DMS79 (cell line): ENCODE measurements around the gene ADCK1.
"Not testable (repeated sequence)": the region's sequence is repeated elsewhere in the genome, so short reads cannot be mapped to it uniquely, and the experiment has no call there.

ENCODE experiments used
- DNase-seq: peaks from one replicate; lab custom pipeline; 2025; lab: John Stamatoyannopoulos, UW

ADCK1 gene

GRCh38 chr14:77809011-77809410 is 9.1 kb downstream of the ADCK1 start:
- DNase-seq: no peak

GRCh38 chr14:77812028-77812427 is 12.1 kb downstream of the ADCK1 start:
- DNase-seq: no peak

DNA sequence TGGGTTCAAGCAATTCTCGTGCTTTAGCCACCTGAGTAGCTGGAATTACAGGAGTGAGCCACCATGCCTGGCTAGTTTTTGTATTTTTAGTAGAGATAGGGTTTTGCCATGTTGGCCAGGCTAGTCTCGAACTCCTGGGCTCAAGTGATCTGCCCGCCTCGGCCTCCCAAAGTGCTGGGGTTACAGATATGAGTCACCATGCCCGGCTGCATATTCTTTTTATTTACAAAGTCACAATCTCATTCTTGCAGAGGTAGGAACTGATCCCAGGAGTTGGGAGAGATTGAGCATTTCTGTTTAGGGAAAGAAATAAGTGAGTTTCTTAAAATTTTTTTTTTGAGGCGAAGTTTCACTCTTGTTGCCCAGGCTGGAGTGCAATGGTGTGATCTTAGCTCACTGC is 12.8 kb downstream of the ADCK1 start:
- DNase-seq: not testable (repeated sequence)

DNA sequence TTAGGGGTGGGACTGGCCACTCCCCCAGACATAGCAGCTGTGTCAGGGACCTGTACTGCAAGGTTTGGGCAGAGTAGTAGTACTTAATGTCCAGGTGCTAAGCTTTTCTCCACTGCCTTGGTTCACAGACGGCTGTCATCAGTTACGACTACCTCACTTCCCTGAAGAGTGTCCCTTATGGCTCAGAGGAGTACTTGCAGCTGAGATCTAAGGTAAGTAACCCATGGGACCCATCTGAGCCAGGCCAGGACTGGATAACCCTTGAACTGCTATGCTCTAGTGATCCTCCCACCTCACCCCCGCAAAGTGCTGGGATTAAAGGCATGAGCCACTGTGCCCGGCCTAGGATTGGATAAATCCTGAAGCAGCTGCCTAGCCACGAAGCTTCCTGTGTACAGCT is 22.4 kb downstream of the ADCK1 start:
- peak; percentile 92 for DNase-seq

DNA sequence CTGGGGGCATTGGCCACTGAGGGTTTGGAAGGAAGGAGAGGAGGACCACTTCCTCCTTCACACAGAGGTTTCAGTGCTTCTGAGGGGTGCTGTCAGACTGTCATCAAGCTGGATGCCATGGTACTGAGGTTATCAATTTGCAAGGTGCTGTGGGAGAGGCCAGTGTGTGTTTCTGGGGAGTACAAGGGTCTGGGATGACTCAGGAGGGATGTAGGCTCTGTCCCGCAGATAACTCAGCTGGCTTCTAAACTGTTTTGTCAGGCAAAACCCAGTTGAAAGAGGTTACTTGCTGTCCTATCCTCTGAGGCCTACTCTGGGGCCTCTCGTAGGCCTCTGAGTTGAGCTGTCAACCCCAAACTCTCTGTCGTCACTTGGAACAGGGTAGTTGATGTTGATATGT is 22.8 kb downstream of the ADCK1 start:
- no peak for DNase-seq

DNA sequence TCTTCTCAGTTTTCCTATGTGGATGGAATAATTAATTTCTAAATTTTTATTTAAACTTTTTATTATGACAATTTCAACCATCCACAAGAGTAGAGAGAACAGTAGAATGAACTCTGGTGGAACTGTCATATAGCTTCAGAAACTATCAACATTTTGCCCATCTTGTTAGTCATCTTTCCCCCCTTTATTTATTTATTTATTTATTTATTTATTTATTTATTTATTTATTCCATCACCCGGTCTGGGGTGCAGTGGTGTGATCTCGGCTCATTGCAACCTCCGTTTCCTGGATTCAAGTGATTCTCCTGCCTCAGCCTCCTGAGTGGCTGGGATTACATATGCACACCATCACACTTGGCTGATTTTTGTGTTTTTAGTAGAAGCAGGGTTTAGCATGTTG is 23.5 kb downstream of the ADCK1 start:
- DNase-seq: no peak

GRCh38 chr14:77825895-77826519 is 26.1 kb downstream of the ADCK1 start:
- DNase-seq: no peak

GRCh38 chr14:77830692-77831091 is 30.8 kb downstream of the ADCK1 start:
- DNase-seq: no peak

DNA sequence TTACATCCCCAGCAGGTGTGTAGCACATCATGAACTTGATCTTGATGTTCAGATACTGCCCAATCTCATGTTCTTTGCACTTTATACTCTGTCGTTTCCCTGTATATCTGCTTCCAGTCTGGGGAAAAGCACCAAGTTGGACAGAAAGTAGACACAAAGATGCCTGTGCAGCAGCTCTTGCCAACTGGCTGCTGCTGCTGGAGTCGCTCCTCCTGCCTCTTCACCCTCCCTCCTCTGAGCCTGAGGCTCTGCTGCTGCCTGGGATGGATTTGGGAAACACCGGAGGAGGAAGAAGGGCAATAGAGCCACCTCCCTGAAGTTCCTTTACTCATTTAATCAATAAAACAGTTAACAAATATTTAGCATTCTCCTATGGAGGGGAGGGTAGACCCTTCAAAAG is 32.4 kb downstream of the ADCK1 start:
- no peak for DNase-seq

- no peak for DNase-seq
These were observed 38.0 kb downstream of the ADCK1 start for GRCh38 chr14:77837926-77838325.

DNA sequence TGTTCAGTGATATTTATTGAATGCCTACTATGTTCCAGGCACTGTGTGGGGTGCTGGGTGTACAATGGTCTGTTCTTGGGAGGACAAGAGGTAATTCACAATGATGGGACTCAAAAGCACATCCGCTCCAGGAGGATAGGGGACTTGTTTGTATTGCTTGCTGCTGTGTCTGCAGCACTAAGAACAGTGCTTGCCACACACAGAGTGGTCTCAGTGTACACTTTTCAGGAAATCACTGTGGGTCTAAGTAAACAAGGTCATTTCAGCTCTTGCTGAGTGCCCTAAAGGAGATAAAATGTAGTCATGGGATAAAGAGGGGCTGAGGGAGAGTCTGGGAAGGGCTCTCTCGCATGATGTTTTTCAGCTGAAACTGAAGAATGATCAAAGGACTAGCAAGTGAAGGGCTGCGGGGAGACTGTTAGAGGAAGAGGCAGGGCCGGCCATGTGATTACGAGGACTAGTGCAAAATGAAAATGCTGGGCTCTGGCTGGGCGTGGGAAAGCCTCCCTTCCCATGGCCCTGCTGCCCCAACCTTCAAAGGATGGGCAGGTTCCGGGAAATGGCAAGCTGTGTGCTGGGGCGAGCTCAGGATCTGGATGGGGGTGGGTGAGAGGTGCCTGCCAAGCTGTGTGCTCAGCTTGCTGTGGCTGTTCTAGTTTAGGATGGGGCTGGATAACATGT is 39.1 kb downstream of the ADCK1 start:
- DNase-seq: no peak

GRCh38 chr14:77843195-77843594 is 43.3 kb downstream of the ADCK1 start:
- DNase-seq: no peak

GRCh38 chr14:77843651-77844050 is 43.7 kb downstream of the ADCK1 start:
- DNase-seq: no peak

GRCh38 chr14:77844802-77845201 is 44.9 kb downstream of the ADCK1 start:
- DNase-seq: no peak

- DNase-seq: no peak
These were observed 48.1 kb downstream of the ADCK1 start for GRCh38 chr14:77848031-77848430.

DNA sequence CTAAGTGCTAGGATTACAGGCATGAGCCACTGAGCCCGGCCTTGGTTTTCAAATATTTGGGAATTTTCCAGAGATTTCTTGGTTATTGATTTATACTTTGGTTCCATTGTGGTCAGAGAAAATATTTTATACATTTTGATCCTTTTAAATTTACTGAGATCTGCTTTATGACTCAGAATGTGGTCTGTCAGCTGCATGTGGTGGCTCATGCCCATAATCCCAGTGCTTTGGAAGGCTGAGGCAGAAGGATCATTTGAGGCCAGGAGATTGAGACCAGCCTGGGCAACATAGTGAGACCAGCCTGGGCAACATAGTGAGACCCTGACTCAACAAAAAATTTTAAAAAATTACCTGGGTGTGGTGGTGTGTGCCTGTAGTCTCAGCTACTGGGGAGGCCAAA is 49.8 kb downstream of the ADCK1 start:
- DNase-seq: no peak

- DNase-seq: no peak
These were observed 54.0 kb downstream of the ADCK1 start for GRCh38 chr14:77853919-77854318.

DNA sequence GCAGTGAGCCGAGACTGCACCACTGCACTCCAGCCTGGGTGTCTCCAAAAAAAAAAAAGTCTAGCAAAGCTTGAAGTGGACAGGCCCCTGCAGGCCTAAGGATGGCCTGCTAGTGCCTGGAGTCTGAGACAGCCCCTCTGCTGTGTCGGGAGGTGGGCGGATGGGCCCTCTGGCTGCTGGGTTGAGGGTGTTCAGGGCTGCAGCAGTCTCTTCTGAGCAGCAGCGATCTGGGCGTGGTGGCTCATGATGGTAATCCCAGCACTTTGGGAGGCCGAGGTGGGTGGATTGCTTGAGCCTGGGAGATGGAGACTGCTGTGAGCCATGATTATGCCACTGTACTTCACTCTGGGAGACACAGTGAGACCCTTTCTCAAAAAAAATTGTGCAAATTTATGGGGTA is 57.0 kb downstream of the ADCK1 start:
- no peak for DNase-seq

- no peak for DNase-seq
These were observed 60.1 kb downstream of the ADCK1 start for GRCh38 chr14:77859934-77860570.

GRCh38 chr14:77861201-77861600 is 61.3 kb downstream of the ADCK1 start:
- no peak for DNase-seq

DNA sequence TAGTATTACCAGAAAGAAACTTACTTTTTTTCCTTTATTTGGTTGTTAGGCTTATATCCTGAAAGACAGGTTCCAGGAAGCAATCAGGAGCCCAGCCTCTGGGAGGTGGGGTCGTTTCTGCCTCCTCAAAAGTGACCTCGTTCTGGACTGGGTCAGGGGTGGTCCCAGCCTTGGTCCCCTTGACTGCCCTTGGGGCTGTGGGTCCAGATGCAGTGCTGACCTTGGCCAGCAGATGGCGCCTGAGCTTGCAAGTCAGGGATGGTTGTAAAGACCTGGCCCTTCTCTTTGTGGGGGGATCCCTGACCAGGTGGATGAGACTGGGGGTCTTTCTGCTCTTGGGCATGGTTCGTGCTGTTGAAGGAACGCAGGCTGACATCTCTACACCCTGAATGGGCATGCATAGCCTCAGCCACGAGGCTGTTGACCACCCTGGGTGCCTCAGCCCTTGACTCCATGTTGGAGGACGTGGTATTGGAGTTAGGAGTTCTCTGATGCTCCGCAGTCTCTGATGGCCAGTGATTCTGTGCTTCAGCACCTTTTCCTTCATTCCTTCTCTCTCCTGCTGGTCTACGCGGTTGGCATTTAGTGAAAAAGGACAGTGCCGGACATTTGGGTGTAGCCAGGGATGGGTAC is 62.4 kb downstream of the ADCK1 start:
- no peak for DNase-seq

DNA sequence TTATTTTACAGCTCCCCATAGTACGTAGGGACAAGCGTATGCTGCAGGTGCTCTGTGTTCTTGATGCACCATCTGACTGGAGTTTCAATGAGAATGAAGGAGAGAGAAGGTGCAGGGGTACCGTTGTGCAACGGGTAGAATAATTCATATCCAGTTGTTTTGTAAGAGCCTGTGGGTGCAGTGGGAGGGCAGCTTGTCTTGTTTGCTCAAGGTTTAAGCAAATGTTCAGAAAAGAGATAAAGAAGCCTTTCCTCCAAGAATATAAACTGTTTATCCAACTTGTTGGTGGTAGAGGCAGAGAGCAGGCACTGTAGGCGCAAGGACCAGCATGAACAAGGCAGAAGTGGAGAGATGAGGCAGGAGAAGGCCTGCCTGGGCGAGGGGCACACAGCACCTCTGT is 64.2 kb downstream of the ADCK1 start:
- DNase-seq: no peak

DNA sequence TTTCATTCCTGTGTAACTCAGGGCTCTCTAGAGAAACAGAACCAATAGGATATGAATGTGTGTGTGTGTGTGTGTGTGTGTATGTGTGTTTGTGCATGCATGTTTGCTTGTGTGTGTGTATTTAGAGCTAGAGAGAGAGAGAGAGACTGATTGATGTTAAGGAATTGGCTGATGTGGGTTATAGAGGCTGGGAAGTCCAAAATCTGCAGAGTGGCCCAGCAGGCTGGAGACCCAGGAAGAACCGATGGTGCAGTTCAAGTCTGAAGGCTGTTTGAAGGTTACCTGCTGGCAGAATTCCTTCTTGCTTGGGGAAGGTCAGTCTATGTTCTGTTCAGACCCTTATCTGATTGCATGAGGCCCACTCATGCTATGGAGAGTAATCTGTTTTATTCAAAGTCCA is 64.7 kb downstream of the ADCK1 start:
- DNase-seq: no peak
